ENCODE results near the gene SLC22A15. TPM values are rescaled to one million over a fixed set of nuclear protein-coding genes. Genes with fewer than 3 reads are reported as not detected.

SLC22A15 gene
- total RNA-seq, 4 donors from 2014 or later, result 7.2 to 19.9 (median 8.8) TPM

DNA sequence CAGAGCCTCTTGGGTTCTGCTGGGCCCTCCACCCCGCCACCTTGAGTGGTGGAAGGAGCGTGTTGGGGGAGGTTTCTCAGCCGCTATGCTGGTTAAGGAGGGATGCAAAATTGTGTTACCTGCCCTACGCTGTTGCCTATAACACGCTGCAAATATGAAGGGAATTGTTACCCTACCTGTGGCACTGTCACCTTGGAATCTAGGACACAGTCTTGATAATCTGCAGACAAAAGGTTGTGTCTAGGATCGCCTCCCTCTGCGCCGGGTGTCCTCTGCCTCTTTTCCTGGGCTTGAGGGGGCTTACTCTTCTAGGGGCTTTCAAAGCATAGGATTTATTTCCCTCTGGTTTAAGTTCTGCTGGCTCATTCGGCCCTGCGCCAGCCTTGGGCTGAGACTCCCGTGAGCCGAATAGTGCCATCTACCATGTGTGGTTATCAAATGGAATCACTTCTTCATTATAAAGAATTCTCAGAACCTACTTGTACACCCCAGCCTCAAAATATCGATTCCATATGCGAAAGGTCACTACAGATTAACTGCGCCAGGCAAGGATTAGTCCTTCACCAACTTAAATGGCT lies 697 bp downstream of the SLC22A15 start:
- WGBS, result 38% methylated on average over 12 of the region's 15 CpGs
- no peaks in the 10 kb centered on the region for H3K36me3 ChIP-seq
- H3K4me1 ChIP-seq, result peaks cover 20% of the 10 kb centered on the region
- TF ChIP-seq POLR2AphosphoS5 (IDR thresholded peaks at IDR 0.05) (no peak), POLR2A (IDR thresholded peaks at IDR 0.05) (no peak)
- DNase-seq (ENCODE audit: low spot score in 2 of 2), result no peak
- H3K9me3 ChIP-seq, result no peaks in the 10 kb centered on the region
- peak overlapping the region; percentile 80 for H3K4me3 ChIP-seq
- peak overlapping the region; percentile 90 for H3K27ac ChIP-seq
- no peaks in the 10 kb centered on the region for H3K27me3 ChIP-seq

DNA sequence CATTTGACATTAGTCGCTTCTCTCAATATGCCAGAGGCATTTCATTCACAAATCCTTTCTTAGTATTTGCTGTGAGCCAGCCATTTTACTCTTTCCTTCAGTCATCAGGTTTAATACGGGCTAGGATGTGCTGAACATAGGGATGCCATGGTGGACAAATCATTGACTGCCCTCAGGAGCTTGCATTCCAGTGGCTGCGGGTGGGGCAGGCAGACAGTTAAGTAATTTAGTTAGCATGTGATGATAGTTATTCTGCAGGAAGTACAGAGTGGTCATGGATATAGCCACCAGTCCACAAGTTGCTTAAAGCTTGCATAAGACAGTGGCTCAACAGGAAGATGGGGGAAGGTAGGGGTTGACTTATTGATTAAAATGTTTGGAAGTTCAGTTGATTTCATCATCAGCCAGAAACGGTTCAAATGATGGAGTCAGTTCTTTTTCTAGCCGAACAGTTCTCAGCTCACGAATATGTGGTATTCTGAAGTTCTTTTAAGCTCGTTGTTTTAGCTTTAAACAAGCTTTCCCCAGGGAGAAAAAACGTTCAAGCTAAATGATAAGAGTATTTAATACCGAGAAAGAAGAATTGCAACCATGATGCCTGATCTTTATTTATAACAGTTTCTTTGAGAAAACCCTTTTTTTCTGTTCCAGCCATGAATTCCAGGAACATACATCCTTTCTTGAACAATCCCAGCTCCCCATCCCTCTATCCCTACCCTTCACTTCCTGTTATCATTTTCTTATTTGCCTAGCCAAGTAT lies 1.4 kb downstream of the SLC22A15 start:
- Histone ChIP-seq H3K4me3 (peak overlapping the region; percentile 80), H3K4me1 (peaks cover 20% of the 10 kb centered on the region), H3K36me3 (no peaks in the 10 kb centered on the region), H3K27ac (peak overlapping the region; percentile 90), H3K9me3 (no peaks in the 10 kb centered on the region), H3K27me3 (no peaks in the 10 kb centered on the region)
- TF ChIP-seq POLR2A (IDR thresholded peaks at IDR 0.05), result no peak
- TF ChIP-seq, protein P1, sequence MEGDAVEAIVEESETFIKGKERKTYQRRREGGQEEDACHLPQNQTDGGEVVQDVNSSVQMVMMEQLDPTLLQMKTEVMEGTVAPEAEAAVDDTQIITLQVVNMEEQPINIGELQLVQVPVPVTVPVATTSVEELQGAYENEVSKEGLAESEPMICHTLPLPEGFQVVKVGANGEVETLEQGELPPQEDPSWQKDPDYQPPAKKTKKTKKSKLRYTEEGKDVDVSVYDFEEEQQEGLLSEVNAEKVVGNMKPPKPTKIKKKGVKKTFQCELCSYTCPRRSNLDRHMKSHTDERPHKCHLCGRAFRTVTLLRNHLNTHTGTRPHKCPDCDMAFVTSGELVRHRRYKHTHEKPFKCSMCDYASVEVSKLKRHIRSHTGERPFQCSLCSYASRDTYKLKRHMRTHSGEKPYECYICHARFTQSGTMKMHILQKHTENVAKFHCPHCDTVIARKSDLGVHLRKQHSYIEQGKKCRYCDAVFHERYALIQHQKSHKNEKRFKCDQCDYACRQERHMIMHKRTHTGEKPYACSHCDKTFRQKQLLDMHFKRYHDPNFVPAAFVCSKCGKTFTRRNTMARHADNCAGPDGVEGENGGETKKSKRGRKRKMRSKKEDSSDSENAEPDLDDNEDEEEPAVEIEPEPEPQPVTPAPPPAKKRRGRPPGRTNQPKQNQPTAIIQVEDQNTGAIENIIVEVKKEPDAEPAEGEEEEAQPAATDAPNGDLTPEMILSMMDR (IDR thresholded peaks at IDR 0.05), result no peak
- no peak for TF ChIP-seq EP300 (IDR thresholded peaks at IDR 0.05)
- no peak for TF ChIP-seq POLR2AphosphoS5 (IDR thresholded peaks at IDR 0.05)
- DNase-seq (ENCODE audit: low spot score in 2 of 2), result peak in 1 of 2 donors; percentile 74
- 39% methylated on average over 9 of the region's 9 CpGs for WGBS

DNA sequence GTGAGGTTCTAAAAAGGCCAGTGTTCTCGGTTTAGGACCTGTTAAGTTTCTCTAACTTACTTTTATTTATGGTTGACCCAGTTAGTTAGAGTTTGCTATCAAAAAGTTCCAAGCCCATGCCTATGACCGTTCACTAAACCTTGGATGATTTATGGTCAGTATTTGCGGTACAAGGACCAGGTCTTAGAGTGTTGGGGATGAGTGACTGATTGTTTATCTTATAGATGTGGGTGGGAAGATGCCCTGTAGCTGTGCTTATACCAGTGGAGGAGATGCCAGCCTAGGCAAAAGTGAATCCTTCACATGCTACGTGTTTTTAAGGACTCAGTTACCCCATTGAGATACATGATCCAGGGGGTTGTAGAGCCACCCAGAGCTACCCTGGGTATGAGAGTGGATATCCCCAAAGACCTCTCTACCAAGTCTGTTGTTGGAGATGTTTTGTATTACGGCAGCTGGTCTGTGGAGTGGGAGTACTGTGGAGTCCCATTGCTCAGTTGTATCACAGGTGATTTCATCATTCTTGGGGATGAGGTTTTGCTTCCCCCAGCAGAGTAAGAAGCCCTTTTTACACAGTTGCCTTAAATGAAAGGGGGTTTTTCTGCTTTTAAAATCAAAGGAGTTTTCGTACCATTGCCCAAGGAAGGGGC lies 2.1 kb downstream of the SLC22A15 start:
- WGBS, result 92% methylated on average over 6 of the region's 6 CpGs
- no peak overlapping the region for H3K4me3 ChIP-seq
- TF ChIP-seq, protein P1 (IDR thresholded peaks at IDR 0.05), result no peak
- TF ChIP-seq POLR2A (IDR thresholded peaks at IDR 0.05), result no peak
- TF ChIP-seq EP300 (IDR thresholded peaks at IDR 0.05), result no peak
- no peak for TF ChIP-seq POLR2AphosphoS5 (IDR thresholded peaks at IDR 0.05)
- H3K27ac ChIP-seq, result no peak overlapping the region
- H3K9me3 ChIP-seq, result no peaks in the 10 kb centered on the region
- no peaks in the 10 kb centered on the region for H3K36me3 ChIP-seq
- no peaks in the 10 kb centered on the region for H3K27me3 ChIP-seq
- DNase-seq (ENCODE audit: low spot score in 2 of 2), result no peak
- H3K4me1 ChIP-seq, result peaks cover 20% of the 10 kb centered on the region

DNA sequence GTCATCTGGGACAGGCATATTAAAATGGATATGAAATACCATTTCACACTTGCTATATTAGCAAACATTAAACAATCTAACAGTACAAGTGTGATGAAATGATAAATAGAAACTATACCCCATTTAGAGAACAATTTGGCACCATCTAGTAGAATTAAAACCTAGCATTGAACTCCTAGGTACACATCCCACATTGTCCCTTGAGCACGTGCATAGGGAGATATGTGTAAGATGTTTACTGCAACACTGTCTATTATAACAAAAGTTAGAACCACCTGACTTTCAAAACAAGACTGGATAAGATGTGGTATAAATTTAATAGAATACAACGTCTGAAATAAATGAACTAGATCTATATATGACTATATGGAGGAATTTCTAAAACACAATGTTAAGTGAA lies 3.8 kb downstream of the SLC22A15 start:
- Histone ChIP-seq H3K27me3 (no peaks in the 10 kb centered on the region), H3K27ac (no peak overlapping the region), H3K4me1 (peaks cover 20% of the 10 kb centered on the region), H3K4me3 (no peak overlapping the region), H3K9me3 (no peaks in the 10 kb centered on the region), H3K36me3 (no peaks in the 10 kb centered on the region)
- DNase-seq (ENCODE audit: low spot score in 2 of 2), result no peak
- WGBS, result 59% methylated on average over 2 of the region's 2 CpGs
- TF ChIP-seq EP300 (IDR thresholded peaks at IDR 0.05), result no peak
- TF ChIP-seq, protein P1 (IDR thresholded peaks at IDR 0.05), result no peak
- no peak for TF ChIP-seq POLR2A (IDR thresholded peaks at IDR 0.05)

DNA sequence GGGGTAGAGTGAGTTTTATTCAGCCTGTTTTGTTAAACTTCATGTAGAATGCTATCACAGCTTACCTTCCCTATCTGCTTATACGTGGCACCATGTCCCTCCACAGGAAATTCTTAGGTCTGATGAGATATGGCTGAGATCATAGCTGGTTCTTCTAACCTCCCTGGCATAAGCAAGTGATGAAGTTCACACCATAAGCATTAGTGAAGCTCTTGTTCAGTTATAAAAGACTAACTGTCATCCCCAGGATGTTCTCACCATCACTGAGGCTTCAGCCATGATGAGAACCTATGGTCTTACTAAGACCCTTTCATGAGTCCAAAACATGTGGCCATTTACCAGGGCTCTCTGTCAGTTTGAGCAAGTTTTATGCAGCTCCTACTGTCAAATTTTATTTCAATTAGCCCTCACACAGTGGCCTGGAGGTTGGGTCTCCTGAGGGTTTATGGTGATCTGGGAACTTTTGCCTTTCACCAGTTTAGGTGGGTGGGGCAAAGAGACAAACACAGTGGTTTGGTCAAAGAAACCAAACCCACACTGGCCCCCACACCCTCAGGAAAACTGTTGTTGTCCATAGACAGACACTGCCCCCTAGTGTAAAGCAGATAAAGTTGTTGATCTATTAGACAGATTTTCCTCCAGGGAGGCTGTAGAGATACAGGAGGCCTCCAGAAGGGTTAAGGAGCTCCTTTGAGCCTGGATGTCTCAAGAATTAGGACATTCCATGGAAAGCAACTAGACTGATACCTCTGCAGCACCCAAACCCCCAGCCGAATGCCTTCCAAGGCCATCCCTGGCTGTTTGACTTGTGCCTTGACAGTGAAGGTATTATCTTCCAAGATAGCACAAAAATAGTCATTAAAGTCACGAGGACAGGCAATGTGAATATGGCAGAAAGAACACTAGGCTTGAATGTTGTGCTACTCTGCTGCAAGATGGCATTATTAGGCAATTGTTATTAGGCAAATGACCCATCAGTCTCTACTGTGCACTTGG lies 5.0 kb downstream of the SLC22A15 start:
- WGBS, result 44% methylated on average over 3 of the region's 3 CpGs
- H3K4me1 ChIP-seq, result peaks cover 20% of the 10 kb centered on the region
- H3K27me3 ChIP-seq, result no peaks in the 10 kb centered on the region
- DNase-seq (ENCODE audit: low spot score in 2 of 2), result no peak
- H3K36me3 ChIP-seq, result no peaks in the 10 kb centered on the region
- no peak overlapping the region for H3K27ac ChIP-seq
- H3K4me3 ChIP-seq, result no peak overlapping the region
- no peaks in the 10 kb centered on the region for H3K9me3 ChIP-seq
- TF ChIP-seq EP300 (IDR thresholded peaks at IDR 0.05) (no peak), POLR2AphosphoS5 (IDR thresholded peaks at IDR 0.05) (no peak)
- TF ChIP-seq, protein P1 (IDR thresholded peaks at IDR 0.05), result peak; percentile 62

All from suprapubic skin (tissue), 4 donors.